ENCODE data around the gene ADRA2B. TPM values are rescaled to one million over a fixed set of nuclear protein-coding genes. Genes with fewer than 3 reads are reported as not detected.

Gene ADRA2B
- total RNA-seq (2022) (0.22 TPM in 1 of 2 replicates, not detected in the other), Bru-seq, nascent RNA (not detected), BruChase-seq, experiment 1, labeled RNA remaining after a 6-hour chase (percentile 13 among the genes with signal in this experiment), BruChase-seq, experiment 2, labeled RNA remaining after a 2-hour chase (not detected)
- long read RNA-seq = 0 reads

- H3K27ac Mint-ChIP-seq (ENCODE audit: unreplicated experiment) = no peak within 1 kb of the TSS
- no TSS peak for BruUV-seq (replicated peaks)
- intact Hi-C loops (cut with micrococcal nuclease; ENCODE audit: unreplicated experiment) = no loop called here
- CTCF ChIA-PET = interaction anchor here (1.0 to 2.2 kb wide), 5 partner anchors 9 to 124 kb away, joined by 3 to 11 read pairs (median 6); no protein-coding TSS in a partner anchor
- H3K27me3 Mint-ChIP-seq (ENCODE audit: unreplicated experiment) = peaks cover 68% of the 10 kb centered on the region
- DNase-seq = peak; percentile 75
- no peaks in the 10 kb centered on the region for H3K9me3 Mint-ChIP-seq (ENCODE audit: low read depth, unreplicated experiment)
- H3K4me3 Mint-ChIP-seq (ENCODE audit: low read depth, unreplicated experiment) = peak within 1 kb of the TSS; percentile 60
- TF ChIP-seq, protein P1, sequence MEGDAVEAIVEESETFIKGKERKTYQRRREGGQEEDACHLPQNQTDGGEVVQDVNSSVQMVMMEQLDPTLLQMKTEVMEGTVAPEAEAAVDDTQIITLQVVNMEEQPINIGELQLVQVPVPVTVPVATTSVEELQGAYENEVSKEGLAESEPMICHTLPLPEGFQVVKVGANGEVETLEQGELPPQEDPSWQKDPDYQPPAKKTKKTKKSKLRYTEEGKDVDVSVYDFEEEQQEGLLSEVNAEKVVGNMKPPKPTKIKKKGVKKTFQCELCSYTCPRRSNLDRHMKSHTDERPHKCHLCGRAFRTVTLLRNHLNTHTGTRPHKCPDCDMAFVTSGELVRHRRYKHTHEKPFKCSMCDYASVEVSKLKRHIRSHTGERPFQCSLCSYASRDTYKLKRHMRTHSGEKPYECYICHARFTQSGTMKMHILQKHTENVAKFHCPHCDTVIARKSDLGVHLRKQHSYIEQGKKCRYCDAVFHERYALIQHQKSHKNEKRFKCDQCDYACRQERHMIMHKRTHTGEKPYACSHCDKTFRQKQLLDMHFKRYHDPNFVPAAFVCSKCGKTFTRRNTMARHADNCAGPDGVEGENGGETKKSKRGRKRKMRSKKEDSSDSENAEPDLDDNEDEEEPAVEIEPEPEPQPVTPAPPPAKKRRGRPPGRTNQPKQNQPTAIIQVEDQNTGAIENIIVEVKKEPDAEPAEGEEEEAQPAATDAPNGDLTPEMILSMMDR (IDR thresholded peaks at IDR 0.05; ENCODE audit: unreplicated experiment) = no peak
- H3K4me1 Mint-ChIP-seq (ENCODE audit: low read depth, unreplicated experiment) = no peaks in the 10 kb centered on the region
- peaks cover 16% of the 10 kb centered on the region for H3K36me3 Mint-ChIP-seq (ENCODE audit: insufficient read depth, unreplicated experiment)
Measured at GRCh38 chr2:96116424-96116878, at the start of gene ADRA2B. TSS of gene ADRA2B (minus strand) at chr2:96116571. CDS start at chr2:96116149, 422 bp downstream.

- Mint-ChIP-seq H3K36me3 (ENCODE audit: insufficient read depth, unreplicated experiment) (no peaks in the 10 kb centered on the region), H3K9me3 (ENCODE audit: low read depth, unreplicated experiment) (no peaks in the 10 kb centered on the region), H3K27ac (ENCODE audit: unreplicated experiment) (no peak overlapping the region), H3K4me1 (ENCODE audit: low read depth, unreplicated experiment) (no peaks in the 10 kb centered on the region), H3K4me3 (ENCODE audit: low read depth, unreplicated experiment) (no peak overlapping the region), H3K27me3 (ENCODE audit: unreplicated experiment) (peaks cover 38% of the 10 kb centered on the region)
- CTCF ChIA-PET = no interaction called here
- no TSS peak for BruUV-seq (replicated peaks)
- no peak for DNase-seq
- intact Hi-C loops (cut with micrococcal nuclease; ENCODE audit: unreplicated experiment) = no loop called here
- TF ChIP-seq, protein P1 (IDR thresholded peaks at IDR 0.05; ENCODE audit: unreplicated experiment) = no peak
Measured at GRCh38 chr2:96164459-96165184, 48.3 kb upstream of the ADRA2B start.

- Mint-ChIP-seq H3K4me3 (ENCODE audit: low read depth, unreplicated experiment) (no peak overlapping the region), H3K27ac (ENCODE audit: unreplicated experiment) (no peak overlapping the region), H3K36me3 (ENCODE audit: insufficient read depth, unreplicated experiment) (no peaks in the 10 kb centered on the region), H3K9me3 (ENCODE audit: low read depth, unreplicated experiment) (no peaks in the 10 kb centered on the region), H3K27me3 (ENCODE audit: unreplicated experiment) (peaks cover 45% of the 10 kb centered on the region), H3K4me1 (ENCODE audit: low read depth, unreplicated experiment) (no peaks in the 10 kb centered on the region)
- intact Hi-C loops (cut with micrococcal nuclease; ENCODE audit: unreplicated experiment) = no loop called here
- no TSS peak for BruUV-seq (replicated peaks)
- no peak for DNase-seq
- CTCF ChIA-PET = no interaction called here
- TF ChIP-seq, protein P1 (IDR thresholded peaks at IDR 0.05; ENCODE audit: unreplicated experiment) = no peak
Measured at GRCh38 chr2:96163768-96164429, 47.5 kb upstream of the ADRA2B start.

DNA sequence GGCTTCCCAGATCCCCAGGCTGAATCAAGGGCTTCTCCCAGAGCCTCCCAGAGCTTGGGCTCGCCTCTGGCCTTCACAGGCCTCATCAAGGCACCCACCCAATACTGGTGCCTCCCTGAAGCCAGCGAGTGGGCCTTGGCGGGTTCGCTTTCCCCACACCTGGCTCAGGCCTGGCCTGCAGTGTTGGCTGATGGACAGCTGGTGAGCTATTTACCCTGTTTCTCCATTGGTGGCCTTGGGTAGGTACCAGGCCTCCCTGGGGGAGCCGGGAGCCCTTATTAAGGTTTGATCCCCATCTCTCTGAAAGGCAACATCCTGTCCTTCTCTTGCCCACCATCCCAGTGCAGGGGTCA is 47.0 kb upstream of the ADRA2B start:
- Mint-ChIP-seq H3K9me3 (ENCODE audit: low read depth, unreplicated experiment) (no peaks in the 10 kb centered on the region), H3K27ac (ENCODE audit: unreplicated experiment) (no peak overlapping the region), H3K27me3 (ENCODE audit: unreplicated experiment) (peaks cover 50% of the 10 kb centered on the region), H3K4me1 (ENCODE audit: low read depth, unreplicated experiment) (no peaks in the 10 kb centered on the region), H3K36me3 (ENCODE audit: insufficient read depth, unreplicated experiment) (no peaks in the 10 kb centered on the region), H3K4me3 (ENCODE audit: low read depth, unreplicated experiment) (no peak overlapping the region)
- TF ChIP-seq, protein P1 (IDR thresholded peaks at IDR 0.05; ENCODE audit: unreplicated experiment) = no peak
- CTCF ChIA-PET = no interaction called here
- intact Hi-C loops (cut with micrococcal nuclease; ENCODE audit: unreplicated experiment) = no loop called here
- BruUV-seq (replicated peaks) = no TSS peak
- no peak for DNase-seq

Data from Calu3 (cell line).